Measurements from ENCODE around the gene PLEKHH1. TPM values are rescaled to one million over a fixed set of nuclear protein-coding genes. Genes with fewer than 3 reads are reported as not detected.

PLEKHH1 gene
- total and polyA plus RNA-seq, 2 experiments from 2014 or later: 12.8 to 19.5 TPM

GRCh38 chr14:67569651-67570290 lies 36.7 kb downstream of the PLEKHH1 start:
- no peaks in the 10 kb centered on the region for H3K9me3 ChIP-seq (ENCODE audit: low read depth)
- no peak overlapping the region for H3K27ac ChIP-seq
- H3K4me2 ChIP-seq: no peak overlapping the region
- no peak overlapping the region for H2AFZ ChIP-seq
- no peaks in the 10 kb centered on the region for H3K36me3 ChIP-seq (replicated peaks; ENCODE audit: insufficient read depth, low read depth)
- no peaks in the 10 kb centered on the region for H3K27me3 ChIP-seq
- TF ChIP-seq EZH2phosphoT487 (IDR thresholded peaks at IDR 0.05; ENCODE audit: low read depth, severe bottlenecking, unreplicated experiment) (no peak), CTCF (IDR thresholded peaks at IDR 0.05; ENCODE audit: poor library complexity) (no peak), EZH2 (IDR thresholded peaks at IDR 0.05; ENCODE audit: borderline replicate concordance) (no peak)
- H3K4me3 ChIP-seq: no peak overlapping the region
- no peaks in the 10 kb centered on the region for H3K79me2 ChIP-seq
- no peaks in the 10 kb centered on the region for H4K20me1 ChIP-seq (ENCODE audit: insufficient read depth, poor library complexity, severe bottlenecking)
- peaks cover 19% of the 10 kb centered on the region for H3K4me1 ChIP-seq (ENCODE audit: insufficient read depth)
- 85% methylated on average over 4 of the region's 4 CpGs for WGBS (ENCODE audit: low lambda C conversion rate, missing lambda C conversion rate)
- no peak for DNase-seq (ENCODE audit: low spot score)
- no peaks in the 10 kb centered on the region for H3K9me2 ChIP-seq (replicated peaks; ENCODE audit: insufficient read depth)

- no peaks in the 10 kb centered on the region for H3K9me3 ChIP-seq (ENCODE audit: low read depth)
- TF ChIP-seq EZH2 (IDR thresholded peaks at IDR 0.05; ENCODE audit: borderline replicate concordance) (no peak), EZH2phosphoT487 (IDR thresholded peaks at IDR 0.05; ENCODE audit: low read depth, severe bottlenecking, unreplicated experiment) (no peak), CTCF (IDR thresholded peaks at IDR 0.05; ENCODE audit: poor library complexity) (no peak)
- no peak overlapping the region for H3K4me3 ChIP-seq
- no peaks in the 10 kb centered on the region for H3K27me3 ChIP-seq
- no peaks in the 10 kb centered on the region for H3K79me2 ChIP-seq
- H3K4me1 ChIP-seq (ENCODE audit: insufficient read depth): peaks cover 19% of the 10 kb centered on the region
- WGBS (ENCODE audit: low lambda C conversion rate, missing lambda C conversion rate): 93% methylated on average over 7 of the region's 7 CpGs
- no peaks in the 10 kb centered on the region for H4K20me1 ChIP-seq (ENCODE audit: insufficient read depth, poor library complexity, severe bottlenecking)
- H3K27ac ChIP-seq: no peak overlapping the region
- H2AFZ ChIP-seq: no peak overlapping the region
- H3K36me3 ChIP-seq (replicated peaks; ENCODE audit: insufficient read depth, low read depth): no peaks in the 10 kb centered on the region
- no peak overlapping the region for H3K4me2 ChIP-seq
- no peak for DNase-seq (ENCODE audit: low spot score)
- H3K9me2 ChIP-seq (replicated peaks; ENCODE audit: insufficient read depth): no peaks in the 10 kb centered on the region
These were observed 37.4 kb downstream of the PLEKHH1 start for GRCh38 chr14:67570453-67570852.

DNA sequence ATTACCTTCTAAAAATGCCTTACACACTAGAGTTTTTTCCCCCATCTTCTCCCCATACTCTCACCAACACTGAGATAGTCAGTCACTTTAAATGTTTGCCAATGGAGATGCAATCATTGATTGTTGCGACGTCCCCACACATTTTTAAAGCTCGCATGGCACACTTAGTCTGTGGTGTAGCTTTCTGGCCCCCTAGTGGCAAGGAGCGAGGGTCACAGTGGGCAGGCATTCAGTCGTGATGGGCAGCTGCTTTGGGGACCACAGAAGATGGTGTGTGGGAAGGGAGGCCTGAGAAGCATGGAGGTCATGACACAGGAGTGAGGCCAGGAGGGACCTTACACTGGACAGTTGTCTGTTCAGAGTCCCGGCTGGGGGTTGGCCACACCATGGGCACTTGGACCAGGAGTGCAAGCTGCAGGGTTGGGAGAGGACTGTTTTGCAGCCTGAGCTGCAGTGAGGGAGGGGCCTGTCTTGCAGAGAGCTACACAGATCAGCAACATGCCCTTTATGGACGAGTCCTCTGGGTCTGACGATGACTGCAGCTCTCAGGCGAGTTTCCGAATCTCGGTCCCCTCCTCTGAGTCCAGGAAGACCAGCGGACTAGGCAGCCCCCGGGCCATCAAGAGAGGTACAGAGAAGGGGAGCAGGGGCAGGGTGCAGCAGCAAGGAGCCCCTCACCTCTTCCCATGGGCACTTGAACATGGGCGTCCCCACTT lies 38.3 kb downstream of the PLEKHH1 start:
- no peaks in the 10 kb centered on the region for H3K9me3 ChIP-seq (ENCODE audit: low read depth)
- H3K4me3 ChIP-seq: no peak overlapping the region
- peaks cover 18% of the 10 kb centered on the region for H3K4me1 ChIP-seq (ENCODE audit: insufficient read depth)
- no peak overlapping the region for H3K27ac ChIP-seq
- no peaks in the 10 kb centered on the region for H3K9me2 ChIP-seq (replicated peaks; ENCODE audit: insufficient read depth)
- peak; percentile 76 for DNase-seq (ENCODE audit: low spot score)
- no peak overlapping the region for H2AFZ ChIP-seq
- H3K4me2 ChIP-seq: no peak overlapping the region
- peak; percentile 80 for TF ChIP-seq CTCF (IDR thresholded peaks at IDR 0.05; ENCODE audit: poor library complexity)
- TF ChIP-seq EZH2phosphoT487 (IDR thresholded peaks at IDR 0.05; ENCODE audit: low read depth, severe bottlenecking, unreplicated experiment): no peak
- H3K36me3 ChIP-seq (replicated peaks; ENCODE audit: insufficient read depth, low read depth): no peaks in the 10 kb centered on the region
- WGBS (ENCODE audit: low lambda C conversion rate, missing lambda C conversion rate): 56% methylated on average over 13 of the region's 14 CpGs
- no peaks in the 10 kb centered on the region for H4K20me1 ChIP-seq (ENCODE audit: insufficient read depth, poor library complexity, severe bottlenecking)
- H3K27me3 ChIP-seq: no peaks in the 10 kb centered on the region
- H3K79me2 ChIP-seq: no peaks in the 10 kb centered on the region
